ENCODE results near the gene PXMP2.
"Not testable (repeated sequence)": the region's sequence is repeated elsewhere in the genome, so short reads cannot be mapped to it uniquely, and the experiment has no call there.

Gene PXMP2

DNA sequence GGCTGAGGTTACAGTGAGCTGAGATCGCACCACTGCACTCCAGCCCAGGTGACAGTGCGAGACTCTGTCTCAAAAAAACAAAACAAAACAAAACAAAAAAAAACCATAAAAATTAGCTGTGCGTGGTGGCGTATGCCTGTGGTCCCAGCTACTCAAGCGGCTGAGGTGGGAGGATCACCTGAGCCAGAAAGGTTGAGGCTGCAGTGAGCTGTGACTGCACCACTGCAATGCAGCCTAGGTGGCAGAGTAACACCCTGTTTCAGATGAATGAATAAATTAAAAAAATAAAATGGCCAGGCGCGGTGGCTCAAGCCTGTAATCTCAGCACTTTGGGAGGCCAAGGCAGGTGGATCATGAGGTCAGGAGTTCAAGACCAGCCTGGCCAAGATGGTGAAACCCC lies 66.3 kb downstream of the PXMP2 start:
- DNase-seq (ENCODE audit: low read depth): not testable (repeated sequence)

DNA sequence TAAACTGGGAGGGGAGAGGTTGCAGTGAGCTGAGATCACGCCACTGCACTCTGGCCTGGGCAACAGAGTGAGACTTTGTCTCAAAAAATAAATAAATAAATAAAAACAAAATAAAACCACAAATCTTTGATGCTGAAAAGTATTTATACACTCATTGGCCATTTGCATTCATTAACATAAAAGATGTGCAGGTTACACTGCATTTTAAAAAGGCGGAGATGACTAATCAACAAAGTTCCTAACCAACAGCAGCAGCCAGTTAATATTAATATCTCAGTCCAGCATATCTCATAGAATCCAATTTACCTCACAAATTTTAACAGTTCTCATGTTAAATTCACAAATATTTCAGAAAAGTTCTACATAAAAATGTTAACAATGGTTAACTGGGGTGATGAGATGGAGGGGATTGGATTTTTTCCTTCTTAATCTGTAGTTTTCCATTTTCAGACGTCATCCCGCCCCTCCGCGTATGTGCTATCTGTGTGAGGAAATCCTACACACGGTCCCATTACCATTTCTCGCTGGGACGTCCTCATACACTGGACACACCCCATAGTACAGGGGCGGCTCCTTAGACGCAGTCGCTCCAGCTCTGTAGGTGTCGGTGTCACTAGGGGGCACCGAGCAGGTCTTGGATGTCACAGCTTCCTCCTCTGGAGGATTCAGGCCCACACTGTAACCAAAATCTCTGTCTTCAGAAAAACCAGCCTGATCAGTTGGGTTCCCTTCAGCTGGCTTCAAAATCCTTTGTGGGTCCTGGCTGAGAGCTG lies 67.0 kb downstream of the PXMP2 start:
- no peak for DNase-seq (ENCODE audit: low read depth)
